ENCODE measurements around the gene HDAC11.
"Not testable (repeated sequence)": the region's sequence is repeated elsewhere in the genome, so short reads cannot be mapped to it uniquely, and the experiment has no call there.

GRCh38 chr3:13499246-13499645, 19.1 kb downstream of the HDAC11 start:
- not testable (repeated sequence) for TF ChIP-seq CTCF (conservative IDR thresholded peaks at IDR 0.05 in 1 of 2, IDR thresholded peaks at IDR 0.05 in 1 of 2; ENCODE audit: extremely low read depth in 1 of 2, insufficient read depth in 1 of 2, low read depth in 1 of 2, low read length in 2 of 2); EZH2 (IDR thresholded peaks at IDR 0.05; ENCODE audit: borderline replicate concordance, low read length)
